Right atrium auricular region (tissue), 2 donors: ENCODE data around the gene PTPRK. TPM values are rescaled to one million over a fixed set of nuclear protein-coding genes. Genes with fewer than 3 reads are reported as not detected.

Source experiments
- DNase-seq: peaks from one replicate; pipeline ENCODE4 v3.0.0-alpha.2; 2019; ENCODE audit warnings: low spot score
- H3K27ac ChIP-seq, 2 donors: fragments of 200-600 bp; sonication (generic); 1 replicate in 1 of 2; 2 replicates in 1 of 2; pipeline ENCODE4 v1.5.1; 2016 to 2019
- H3K27me3 ChIP-seq, 2 donors: fragments of 200-600 bp; sonication (generic); one replicate each; pipeline versions ENCODE4 v1.5.1 to v1.6.0; 2017 to 2019
- H3K36me3 ChIP-seq: fragments of 200-600 bp; sonication (generic); one replicate; pipeline ENCODE4 v1.5.1; 2016
- H3K4me1 ChIP-seq, 2 donors: fragments of 200-600 bp; sonication (generic); one replicate each; pipeline versions ENCODE4 v1.5.1 to v1.6.0; 2017 to 2019
- H3K4me3 ChIP-seq, 2 donors: fragments of 200-600 bp; sonication (generic); 1 replicate in 1 of 2; 2 replicates in 1 of 2; pipeline ENCODE4 v1.5.1; 2017 to 2019; ENCODE audit warnings: mild to moderate bottlenecking in 1 of 2, moderate library complexity in 1 of 2
- H3K9me3 ChIP-seq, 2 donors: fragments of 200-600 bp; sonication (generic); one replicate each; pipeline ENCODE4 v1.5.1; 2019
- CTCF ChIP-seq, 2 donors: fragments of 200-600 bp; sonication (generic); IDR thresholded peaks; one replicate each; pipeline ENCODE4 v1.5.1; 2019; ENCODE audit warnings: antibody characterized with exemption in 2 of 2
- total RNA-seq, 2 donors: library from RNA; depleted of rRNA; stranded (reverse); fragments of >200 nt; gene quantifications; one replicate each; pipeline ENCODE4 v1.1.0, GENCODE V29; 2016

PTPRK gene
- total RNA-seq, 2 donors from 2014 or later: 24.5 to 36.4 TPM

GRCh38 chr6:128278836-128279235, 241.6 kb downstream of the PTPRK start:
- no peaks in the 10 kb centered on the region for H3K36me3 ChIP-seq
- no peak overlapping the region for H3K27ac ChIP-seq
- peaks cover 0 to 27% of the 10 kb centered on the region in 2 donors for H3K4me1 ChIP-seq
- H3K9me3 ChIP-seq: no peaks in the 10 kb centered on the region
- TF ChIP-seq CTCF (IDR thresholded peaks at IDR 0.05): no peak
- DNase-seq: no peak
- H3K27me3 ChIP-seq: no peaks in the 10 kb centered on the region
- no peak overlapping the region for H3K4me3 ChIP-seq

GRCh38 chr6:128277379-128277778, 243.0 kb downstream of the PTPRK start:
- no peak for TF ChIP-seq CTCF (IDR thresholded peaks at IDR 0.05)
- H3K4me3 ChIP-seq: no peak overlapping the region
- no peaks in the 10 kb centered on the region for H3K9me3 ChIP-seq
- no peaks in the 10 kb centered on the region for H3K27me3 ChIP-seq
- peaks cover 0 to 13% of the 10 kb centered on the region in 2 donors for H3K4me1 ChIP-seq
- no peak overlapping the region for H3K27ac ChIP-seq
- DNase-seq: no peak
- no peaks in the 10 kb centered on the region for H3K36me3 ChIP-seq

GRCh38 chr6:128276311-128276710, 244.1 kb downstream of the PTPRK start:
- Histone ChIP-seq H3K4me3 (no peak overlapping the region), H3K27me3 (no peaks in the 10 kb centered on the region), H3K27ac (no peak overlapping the region), H3K9me3 (no peaks in the 10 kb centered on the region), H3K4me1 (peaks cover 0 to 9% of the 10 kb centered on the region in 2 donors), H3K36me3 (no peaks in the 10 kb centered on the region)
- no peak for DNase-seq
- TF ChIP-seq CTCF (IDR thresholded peaks at IDR 0.05): no peak

GRCh38 chr6:128275681-128276080, 244.7 kb downstream of the PTPRK start:
- no peak for DNase-seq
- Histone ChIP-seq H3K27ac (no peak overlapping the region), H3K4me1 (peaks cover 0 to 7% of the 10 kb centered on the region in 2 donors), H3K27me3 (no peaks in the 10 kb centered on the region), H3K36me3 (no peaks in the 10 kb centered on the region), H3K9me3 (no peaks in the 10 kb centered on the region), H3K4me3 (no peak overlapping the region)
- TF ChIP-seq CTCF (IDR thresholded peaks at IDR 0.05): no peak

- peaks cover 0 to 7% of the 10 kb centered on the region in 2 donors for H3K4me1 ChIP-seq
- no peaks in the 10 kb centered on the region for H3K27me3 ChIP-seq
- H3K4me3 ChIP-seq: no peak overlapping the region
- no peaks in the 10 kb centered on the region for H3K9me3 ChIP-seq
- H3K36me3 ChIP-seq: no peaks in the 10 kb centered on the region
- H3K27ac ChIP-seq: no peak overlapping the region
- no peak for DNase-seq
- TF ChIP-seq CTCF (IDR thresholded peaks at IDR 0.05): no peak
Observed at GRCh38 chr6:128275030-128275429, 245.4 kb downstream of the PTPRK start.

- no peak overlapping the region for H3K27ac ChIP-seq
- H3K9me3 ChIP-seq: no peaks in the 10 kb centered on the region
- no peak for TF ChIP-seq CTCF (IDR thresholded peaks at IDR 0.05)
- H3K4me3 ChIP-seq: no peak overlapping the region
- H3K4me1 ChIP-seq: peaks cover 0 to 7% of the 10 kb centered on the region in 2 donors
- H3K27me3 ChIP-seq: no peaks in the 10 kb centered on the region
- no peaks in the 10 kb centered on the region for H3K36me3 ChIP-seq
- DNase-seq: no peak
Observed at GRCh38 chr6:128271527-128271926, 248.9 kb downstream of the PTPRK start.
